K562 (cell line): Measurements from ENCODE around the gene MECR.

Experiments used
- CTCF ChIP-seq, 3 experiments: IDR thresholded peaks in 2 of 3; conservative IDR thresholded peaks in 1 of 3; 2 replicates each; pipeline ENCODE4 v1.5.1; 2011 to 2012; ENCODE audit warnings: low read length in 3 of 3, mild to moderate bottlenecking in 3 of 3, control low read depth in 2 of 3, improper control_type of control experiment in 1 of 3, inconsistent platforms in 1 of 3, low read depth in 1 of 3, mixed read lengths in 1 of 3, moderate library complexity in 1 of 3; ENCODE audit not compliant: insufficient read depth in 2 of 3
- FOXJ3 ChIP-seq: sonication (generic); formaldehyde crosslinking; IDR thresholded peaks from 2 replicates; pipeline ENCODE4 v1.4.0; 2020; ENCODE audit warnings: mild to moderate bottlenecking, missing genetic modification reagents
- MCM3 ChIP-seq: fragments of 450-650 bp; IDR thresholded peaks from 2 replicates; pipeline ENCODE4 v1.6.1; 2016
- NCOR1 ChIP-seq: fragments of 450-650 bp; IDR thresholded peaks from 2 replicates; pipeline ENCODE4 v1.6.1; 2016; ENCODE audit warnings: mild to moderate bottlenecking, moderate library complexity
- POLR2AphosphoS5 ChIP-seq: IDR thresholded peaks from 2 replicates; pipeline ENCODE4 v1.6.1; 2011; ENCODE audit warnings: mild to moderate bottlenecking, low read depth, low read length, moderate library complexity; ENCODE audit not compliant: control insufficient read depth, insufficient read depth
- SAP30 ChIP-seq: fragments of 200-600 bp; sonication (generic); IDR thresholded peaks from 2 replicates; pipeline ENCODE4 v1.6.1; 2012; ENCODE audit warnings: borderline replicate concordance, low read depth, mild to moderate bottlenecking, moderate library complexity, low read length, control low read depth, inconsistent platforms; ENCODE audit not compliant: insufficient read depth, poor library complexity, severe bottlenecking
- ZHX1 ChIP-seq: fragments of 150-350 bp; conservative IDR thresholded peaks from 2 replicates; pipeline ENCODE4 v1.6.1; 2014; ENCODE audit warnings: low read length

- TF ChIP-seq CTCF (IDR thresholded peaks at IDR 0.05 in 2 of 3, conservative IDR thresholded peaks at IDR 0.05 in 1 of 3; ENCODE audit: insufficient read depth in 2 of 3, low read depth in 1 of 3, low read length in 3 of 3) (no peak), NCOR1 (no peak), POLR2AphosphoS5 (no peak), SAP30 (no peak), FOXJ3 (CRISPR knock-in tag) (no peak), MCM3 (no peak), ZHX1 (no peak)
Observed at GRCh38 chr1:29227511-29227910, 3.2 kb downstream of the MECR start.
